Prostate gland (tissue), 2 donors: ENCODE measurements around the gene TSPAN7. TPM values are rescaled to one million over a fixed set of nuclear protein-coding genes. Genes with fewer than 3 reads are reported as not detected.

Experiments used
- DNase-seq: peaks from one replicate; pipeline ENCODE4 v3.0.0-alpha.2; 2019; ENCODE audit warnings: low spot score
- H3K27ac ChIP-seq, 2 donors: fragments of 200-600 bp; sonication (generic); 2 replicates each; pipeline ENCODE4 v1.5.1; 2017 to 2019
- H3K27me3 ChIP-seq: fragments of 200-600 bp; sonication (generic); replicated peaks from 2 replicates; pipeline ENCODE4 v1.5.1; 2019; ENCODE audit not compliant: insufficient read depth
- H3K36me3 ChIP-seq, 2 donors: fragments of 200-600 bp; sonication (generic); 1 replicate in 1 of 2; 2 replicates in 1 of 2; pipeline versions ENCODE4 v1.5.1 to v1.8.1; 2017 to 2019
- H3K4me1 ChIP-seq: fragments of 200-600 bp; sonication (generic); replicated peaks from 2 replicates; pipeline ENCODE4 v1.5.1; 2019
- H3K4me3 ChIP-seq, 2 donors: fragments of 200-600 bp; sonication (generic); 2 replicates each; pipeline ENCODE4 v1.5.1; 2017 to 2019
- H3K9me3 ChIP-seq: fragments of 200-600 bp; sonication (generic); 2 replicates; pipeline ENCODE4 v1.5.1; 2017
- CTCF ChIP-seq, 4 experiments: fragments of 200-600 bp in 2 of 4; fragments of 450-650 bp in 2 of 4; sonication (generic) in 2 of 4; IDR thresholded peaks; 1 replicate in 3 of 4; 2 replicates in 1 of 4; pipeline ENCODE4 v1.5.1; 2016 to 2019; ENCODE audit warnings: antibody characterized with exemption in 4 of 4, mild to moderate bottlenecking in 2 of 4, moderate library complexity in 2 of 4
- POLR2A ChIP-seq: fragments of 450-650 bp; IDR thresholded peaks from one replicate; pipeline ENCODE4 v1.6.1; 2016; ENCODE audit warnings: antibody characterized with exemption, mild to moderate bottlenecking
- POLR2AphosphoS5 ChIP-seq: sonication (generic); formaldehyde crosslinking; IDR thresholded peaks from one replicate; pipeline ENCODE4 v1.6.1; 2017; ENCODE audit warnings: antibody characterized with exemption
- WGBS: methylation state at CpG from one replicate; pipeline ENCODE4 v1.1.5; 2018; 5-methylcytosine and 5-hydroxymethylcytosine counted together
- intact Hi-C: fragments of 100-400 bp; cut with DNase I; formaldehyde crosslinking; loops from one replicate; pipeline ENCODE4 v1.14.2; 2022
- total RNA-seq, 2 donors: library from RNA; depleted of rRNA; stranded (reverse); fragments of >200 nt; gene quantifications; one replicate each; pipeline ENCODE4 v1.1.0, GENCODE V29; 2016

Gene TSPAN7
- total RNA-seq, 2 donors from 2014 or later, result 11.4 to 16.4 TPM

DNA sequence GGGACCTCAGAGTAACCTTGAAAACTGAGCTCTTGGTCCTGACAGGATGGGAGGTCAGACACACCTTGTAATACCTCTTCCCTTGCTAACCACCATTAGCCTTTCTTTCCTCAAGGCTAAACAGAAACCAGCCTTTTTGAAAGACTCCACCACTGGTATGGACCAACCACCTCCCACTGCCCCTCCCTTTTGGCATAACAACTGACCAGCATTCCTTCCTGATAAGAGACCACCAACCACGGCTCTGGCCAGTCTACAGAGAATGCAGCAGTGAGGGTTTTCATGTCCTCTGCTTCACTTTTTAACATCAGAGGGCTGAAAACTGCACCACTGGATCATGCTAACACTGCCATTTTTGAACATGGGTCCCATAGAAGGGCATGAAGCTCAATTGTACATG is 139.7 kb downstream of the TSPAN7 start:
- intact Hi-C loops, result no loop called here
- no peaks in the 10 kb centered on the region for H3K27me3 ChIP-seq
- H3K4me1 ChIP-seq, result no peaks in the 10 kb centered on the region
- no peaks in the 10 kb centered on the region for H3K9me3 ChIP-seq
- WGBS, result 42% methylated on average over 1 of the region's 1 CpG
- no peaks in the 10 kb centered on the region for H3K36me3 ChIP-seq
- H3K4me3 ChIP-seq, result no peak overlapping the region
- no peak overlapping the region for H3K27ac ChIP-seq
- no peak for DNase-seq
- no peak for TF ChIP-seq POLR2A
- no peak for TF ChIP-seq CTCF (IDR thresholded peaks at IDR 0.05)
- TF ChIP-seq POLR2AphosphoS5, result no peak

- Histone ChIP-seq H3K9me3 (no peaks in the 10 kb centered on the region), H3K27me3 (no peaks in the 10 kb centered on the region), H3K4me1 (no peaks in the 10 kb centered on the region), H3K27ac (no peak overlapping the region), H3K4me3 (no peak overlapping the region), H3K36me3 (no peaks in the 10 kb centered on the region)
- TF ChIP-seq CTCF (IDR thresholded peaks at IDR 0.05) (no peak), POLR2AphosphoS5 (no peak), POLR2A (no peak)
- intact Hi-C loops, result no loop called here
- no peak for DNase-seq
- 57% methylated on average over 2 of the region's 2 CpGs for WGBS
Measured at GRCh38 chrX:38704146-38704882, 143.0 kb downstream of the TSPAN7 start.

GRCh38 chrX:38717871-38718270 is 156.5 kb downstream of the TSPAN7 start:
- no peaks in the 10 kb centered on the region for H3K36me3 ChIP-seq
- no peak for TF ChIP-seq POLR2AphosphoS5
- peak in 1 of 4 experiments; percentile 8 for TF ChIP-seq CTCF (IDR thresholded peaks at IDR 0.05)
- no peak for TF ChIP-seq POLR2A
- DNase-seq, result no peak
- 29% methylated on average over 1 of the region's 1 CpG for WGBS
- intact Hi-C loops, result no loop called here
- no peaks in the 10 kb centered on the region for H3K4me1 ChIP-seq
- no peak overlapping the region for H3K4me3 ChIP-seq
- no peaks in the 10 kb centered on the region for H3K9me3 ChIP-seq
- H3K27ac ChIP-seq, result no peak overlapping the region
- H3K27me3 ChIP-seq, result no peaks in the 10 kb centered on the region

DNA sequence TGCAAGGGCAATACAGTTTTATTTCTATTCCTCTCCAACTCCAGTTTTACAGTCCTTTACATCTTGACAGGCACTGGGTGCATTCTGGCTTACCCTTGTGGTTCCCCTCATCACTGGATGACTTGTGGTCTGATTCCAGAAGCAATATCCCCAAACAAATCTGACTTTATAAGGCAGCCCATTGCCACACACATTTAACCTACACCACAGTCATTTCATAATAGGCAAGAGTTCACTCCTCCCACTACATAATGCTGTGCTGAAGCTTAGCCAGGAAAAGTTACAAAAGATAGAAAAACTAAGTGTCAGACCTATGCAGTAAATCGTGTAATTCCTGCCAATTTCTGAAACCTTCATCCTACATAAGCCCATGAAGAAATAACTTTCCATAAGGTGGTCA is 157.0 kb downstream of the TSPAN7 start:
- Histone ChIP-seq H3K9me3 (no peaks in the 10 kb centered on the region), H3K4me3 (no peak overlapping the region), H3K36me3 (no peaks in the 10 kb centered on the region), H3K4me1 (no peaks in the 10 kb centered on the region), H3K27ac (no peak overlapping the region), H3K27me3 (no peaks in the 10 kb centered on the region)
- no peak for DNase-seq
- intact Hi-C loops, result no loop called here
- WGBS, result 85% methylated on average over 1 of the region's 1 CpG
- TF ChIP-seq CTCF (IDR thresholded peaks at IDR 0.05), result no peak
- TF ChIP-seq POLR2AphosphoS5, result no peak
- TF ChIP-seq POLR2A, result no peak

- 11% methylated on average over 2 of the region's 2 CpGs for WGBS
- Histone ChIP-seq H3K9me3 (no peaks in the 10 kb centered on the region), H3K27me3 (no peaks in the 10 kb centered on the region), H3K27ac (no peak overlapping the region), H3K36me3 (no peaks in the 10 kb centered on the region), H3K4me1 (no peaks in the 10 kb centered on the region), H3K4me3 (no peak overlapping the region)
- DNase-seq, result no peak
- intact Hi-C loops, result no loop called here
- TF ChIP-seq POLR2AphosphoS5, result no peak
- no peak for TF ChIP-seq POLR2A
- TF ChIP-seq CTCF (IDR thresholded peaks at IDR 0.05), result no peak
Measured at GRCh38 chrX:38726612-38727011, 165.3 kb downstream of the TSPAN7 start.
